ENCODE results near the gene ZNF829. TPM values are rescaled to one million over a fixed set of nuclear protein-coding genes. Genes with fewer than 3 reads are reported as not detected.

Gene ZNF829
- total RNA-seq = 7.3 TPM
- polyA plus RNA-seq (ENCODE audit: insufficient read depth in 1 of 8, insufficient read length in 8 of 8, low replicate concordance in 1 of 8) = 1 to 10 TPM; 2.8 to 5.2 (median 4.2) TPM
- long read RNA-seq, donor 1, partial matches to known transcripts = 0 of 1 reads
- long read RNA-seq, donor 1, other reads (novel, unspliced or antisense) = 0 of 1 reads
- long read RNA-seq, donor 2 = 0 reads
- long read RNA-seq, donor 3, partial matches to known transcripts = 0 of 1 reads
- long read RNA-seq, donor 3, other reads (novel, unspliced or antisense) = 0 of 1 reads
- long read RNA-seq, donor 4 = 0 reads
- long read RNA-seq, donor 5, partial matches to known transcripts = 13 of 13 reads
- long read RNA-seq, donor 5, other reads (novel, unspliced or antisense) = 0 of 13 reads
- long read RNA-seq, donor 6 = 0 reads
- long read RNA-seq, donor 7 = 0 reads
- long read RNA-seq, donor 8, partial matches to known transcripts = 6 of 6 reads
- long read RNA-seq, donor 8, other reads (novel, unspliced or antisense) = 0 of 6 reads
- long read RNA-seq, donor 9 = 0 reads
- long read RNA-seq, donor 10, partial matches to known transcripts = 6 of 9 reads
- long read RNA-seq, donor 10, other reads (novel, unspliced or antisense) = 0 of 9 reads
- long read RNA-seq, donor 11, partial matches to known transcripts = 11 of 11 reads
- long read RNA-seq, donor 11, other reads (novel, unspliced or antisense) = 0 of 11 reads

DNA sequence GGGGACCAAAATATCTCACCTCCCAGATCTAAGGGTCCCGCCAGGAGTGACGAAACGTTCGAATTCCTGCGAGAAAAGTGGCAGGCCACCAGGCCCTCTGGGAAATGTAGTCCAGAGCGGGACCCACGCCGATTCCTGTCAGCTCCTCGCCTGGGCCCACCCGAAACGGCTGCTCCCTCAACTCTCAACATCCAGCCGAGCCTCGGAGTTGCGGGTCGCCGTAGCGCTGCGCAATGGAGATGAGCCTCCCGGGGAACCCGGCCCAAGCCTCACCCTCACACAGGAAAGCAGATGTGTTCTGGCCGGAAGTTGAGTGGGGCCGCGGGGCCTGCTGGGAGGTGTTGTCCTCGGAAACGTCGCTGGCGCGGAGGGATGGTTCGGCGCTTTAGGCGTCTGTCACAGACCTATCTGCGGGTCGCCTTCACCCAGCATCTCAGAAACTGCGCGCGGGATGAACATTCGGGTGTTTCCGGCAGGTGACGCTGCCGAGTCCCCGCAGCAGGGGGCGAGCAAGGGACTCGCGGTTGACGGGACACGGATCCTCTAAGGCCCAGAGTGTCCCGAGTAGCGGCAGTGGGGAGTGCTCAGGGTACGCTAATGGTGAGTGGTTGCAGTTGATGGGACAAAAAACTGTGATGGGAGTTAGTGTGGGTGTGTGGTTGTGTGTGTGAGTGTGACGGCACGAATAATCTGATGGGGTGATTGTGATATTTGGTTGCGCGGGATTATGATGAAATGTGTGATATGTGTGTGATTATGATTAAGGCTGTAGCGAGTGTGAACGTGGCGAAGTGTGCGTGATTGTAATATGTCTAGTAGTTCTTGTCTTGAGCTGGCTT lies at the start of gene ZNF829, which contains the start of gene ZNF568:
TSS of gene ZNF829 (minus strand) at position 300 of the 839 bp plus-strand sequence. CDS start 1,124 bp downstream, outside the sequence.
TSS of gene ZNF568 (plus strand) at position 341 of the 839 bp plus-strand sequence. CDS start 6,439 bp downstream, outside the sequence.
- peak; percentile 97 for DNase-seq
- H3K36me3 ChIP-seq (ENCODE audit: control insufficient read depth, insufficient read depth, low read length) = peaks cover 14% of the 10 kb centered on the region
- peak within 1 kb of the TSS; percentile 87 for H3K4me3 ChIP-seq (ENCODE audit: low read length)
- WGBS (ENCODE audit: insufficient coverage) = under 1% methylated on average over 48 of the region's 57 CpGs
- no peaks in the 10 kb centered on the region for H3K9me3 ChIP-seq (replicated peaks; ENCODE audit: control insufficient read depth, low read depth, low read length)
- H3K27me3 ChIP-seq (ENCODE audit: control insufficient read depth, insufficient read depth, low read length) = no peaks in the 10 kb centered on the region
- H3K4me1 ChIP-seq (ENCODE audit: control insufficient read depth, insufficient read depth, low read length) = peaks cover 9% of the 10 kb centered on the region
- peak within 1 kb of the TSS; percentile 97 for H3K27ac ChIP-seq (ENCODE audit: low read length)

DNA sequence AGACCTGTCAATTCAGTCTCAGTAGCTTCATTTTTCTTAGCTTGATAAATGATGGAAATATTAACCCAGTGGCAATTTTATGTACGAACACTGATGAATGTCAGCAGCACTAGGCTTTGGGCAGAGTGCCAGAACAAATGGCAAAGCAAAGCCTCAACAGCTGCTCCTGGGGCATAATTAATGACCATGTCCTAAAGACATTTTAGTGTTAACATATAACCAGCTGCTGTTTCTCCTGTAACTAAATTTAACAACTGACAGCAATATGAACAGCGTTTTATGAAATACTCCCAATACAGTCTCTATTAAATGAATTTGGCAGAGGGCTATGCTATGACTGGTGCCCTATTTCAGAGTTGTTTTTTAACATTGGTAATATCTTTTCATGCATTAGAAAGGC lies 47.2 kb upstream of the ZNF829 start:
- Histone ChIP-seq H3K27me3 (ENCODE audit: control insufficient read depth, insufficient read depth, low read length) (no peaks in the 10 kb centered on the region), H3K36me3 (ENCODE audit: control insufficient read depth, insufficient read depth, low read length) (no peaks in the 10 kb centered on the region), H3K27ac (ENCODE audit: low read length) (peak overlapping the region; percentile 82), H3K9me3 (replicated peaks; ENCODE audit: control insufficient read depth, low read depth, low read length) (peaks cover 16% of the 10 kb centered on the region), H3K4me1 (ENCODE audit: control insufficient read depth, insufficient read depth, low read length) (peaks cover 9% of the 10 kb centered on the region), H3K4me3 (ENCODE audit: low read length) (no peak overlapping the region)
- peak; percentile 91 for DNase-seq
- no CpG with 5 or more reads among the region's 2 CpGs for WGBS (ENCODE audit: insufficient coverage)

DNA sequence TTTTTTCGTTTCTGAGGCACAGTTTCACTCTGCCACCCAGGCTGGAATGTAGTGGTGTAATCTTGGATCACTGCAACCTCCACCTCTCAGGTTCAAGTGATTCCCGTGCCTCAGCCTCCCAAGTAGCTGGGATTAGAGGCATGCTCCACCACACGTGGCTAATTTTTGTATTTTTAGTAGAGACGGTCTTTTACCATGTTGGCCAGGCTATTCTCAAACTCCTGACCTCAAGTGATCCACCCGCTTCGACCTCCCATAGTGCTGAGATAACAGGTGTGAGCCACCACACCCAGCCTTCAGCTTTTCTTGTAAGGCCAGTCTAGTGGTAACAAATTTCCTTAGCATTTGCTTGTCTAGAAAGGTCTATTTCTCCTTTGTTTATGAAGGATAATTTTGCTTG lies 46.3 kb upstream of the ZNF829 start:
- 79% methylated on average over 2 of the region's 6 CpGs for WGBS (ENCODE audit: insufficient coverage)
- peaks cover 18% of the 10 kb centered on the region for H3K9me3 ChIP-seq (replicated peaks; ENCODE audit: control insufficient read depth, low read depth, low read length)
- H3K36me3 ChIP-seq (ENCODE audit: control insufficient read depth, insufficient read depth, low read length) = no peaks in the 10 kb centered on the region
- H3K27me3 ChIP-seq (ENCODE audit: control insufficient read depth, insufficient read depth, low read length) = no peaks in the 10 kb centered on the region
- no peak overlapping the region for H3K4me3 ChIP-seq (ENCODE audit: low read length)
- peak overlapping the region; percentile 82 for H3K27ac ChIP-seq (ENCODE audit: low read length)
- peak; percentile 20 for DNase-seq
- H3K4me1 ChIP-seq (ENCODE audit: control insufficient read depth, insufficient read depth, low read length) = peaks cover 9% of the 10 kb centered on the region

DNA sequence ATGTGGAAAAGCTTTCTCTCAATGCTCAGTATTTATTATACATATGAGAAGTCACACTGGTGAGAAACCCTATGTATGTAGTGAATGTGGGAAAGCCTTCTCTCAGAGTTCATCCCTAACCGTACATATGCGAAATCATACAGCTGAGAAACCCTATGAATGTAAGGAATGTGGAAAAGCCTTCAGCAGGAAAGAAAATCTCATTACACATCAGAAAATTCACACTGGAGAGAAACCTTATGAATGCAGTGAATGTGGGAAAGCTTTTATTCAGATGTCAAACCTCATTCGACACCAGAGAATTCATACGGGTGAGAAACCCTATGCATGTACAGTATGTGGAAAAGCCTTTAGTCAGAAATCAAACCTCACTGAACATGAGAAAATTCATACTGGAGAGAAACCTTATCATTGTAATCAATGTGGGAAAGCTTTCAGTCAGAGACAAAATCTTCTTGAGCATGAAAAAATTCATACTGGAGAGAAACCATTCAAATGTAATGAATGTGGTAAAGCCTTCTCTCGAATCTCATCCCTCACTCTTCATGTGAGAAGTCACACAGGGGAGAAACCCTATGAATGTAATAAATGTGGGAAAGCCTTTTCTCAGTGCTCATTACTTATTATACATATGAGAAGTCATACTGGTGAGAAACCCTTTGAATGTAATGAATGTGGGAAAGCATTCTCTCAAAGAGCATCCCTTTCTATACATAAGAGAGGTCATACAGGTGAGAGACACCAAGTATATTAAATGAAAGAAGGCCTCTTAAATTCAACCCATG lies 34.4 kb upstream of the ZNF829 start:
- Histone ChIP-seq H3K4me3 (ENCODE audit: low read length) (no peak overlapping the region), H3K9me3 (replicated peaks; ENCODE audit: control insufficient read depth, low read depth, low read length) (peaks cover 26% of the 10 kb centered on the region), H3K36me3 (ENCODE audit: control insufficient read depth, insufficient read depth, low read length) (peaks cover 21% of the 10 kb centered on the region), H3K4me1 (ENCODE audit: control insufficient read depth, insufficient read depth, low read length) (no peaks in the 10 kb centered on the region), H3K27ac (ENCODE audit: low read length) (no peak overlapping the region), H3K27me3 (ENCODE audit: control insufficient read depth, insufficient read depth, low read length) (no peaks in the 10 kb centered on the region)
- no CpG with 5 or more reads among the region's 5 CpGs for WGBS (ENCODE audit: insufficient coverage)
- no peak for DNase-seq

DNA sequence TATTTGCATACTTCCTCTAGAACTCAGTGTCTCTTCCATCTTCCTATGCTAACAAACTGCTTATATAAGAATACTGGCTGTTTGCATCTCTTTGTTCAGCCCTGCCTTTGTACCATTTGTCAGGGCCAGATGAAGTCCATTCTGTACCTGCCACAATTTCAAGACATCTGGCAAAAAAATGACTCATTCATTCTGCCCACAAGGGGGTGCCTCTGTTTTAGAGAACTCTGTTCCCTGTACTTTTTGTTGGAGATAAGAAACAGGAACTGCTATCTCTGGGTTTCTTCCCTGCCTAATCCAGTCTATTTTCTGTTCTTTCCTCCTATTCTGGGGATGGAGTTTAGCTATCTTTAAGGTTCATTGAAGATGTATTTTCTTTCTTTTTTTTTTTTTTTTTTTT lies 23.1 kb upstream of the ZNF829 start:
- no peak overlapping the region for H3K27ac ChIP-seq (ENCODE audit: low read length)
- no peaks in the 10 kb centered on the region for H3K9me3 ChIP-seq (replicated peaks; ENCODE audit: control insufficient read depth, low read depth, low read length)
- H3K27me3 ChIP-seq (ENCODE audit: control insufficient read depth, insufficient read depth, low read length) = no peaks in the 10 kb centered on the region
- H3K4me1 ChIP-seq (ENCODE audit: control insufficient read depth, insufficient read depth, low read length) = no peaks in the 10 kb centered on the region
- peak; percentile 9 for DNase-seq
- no peak overlapping the region for H3K4me3 ChIP-seq (ENCODE audit: low read length)
- H3K36me3 ChIP-seq (ENCODE audit: control insufficient read depth, insufficient read depth, low read length) = peaks cover 12% of the 10 kb centered on the region

DNA sequence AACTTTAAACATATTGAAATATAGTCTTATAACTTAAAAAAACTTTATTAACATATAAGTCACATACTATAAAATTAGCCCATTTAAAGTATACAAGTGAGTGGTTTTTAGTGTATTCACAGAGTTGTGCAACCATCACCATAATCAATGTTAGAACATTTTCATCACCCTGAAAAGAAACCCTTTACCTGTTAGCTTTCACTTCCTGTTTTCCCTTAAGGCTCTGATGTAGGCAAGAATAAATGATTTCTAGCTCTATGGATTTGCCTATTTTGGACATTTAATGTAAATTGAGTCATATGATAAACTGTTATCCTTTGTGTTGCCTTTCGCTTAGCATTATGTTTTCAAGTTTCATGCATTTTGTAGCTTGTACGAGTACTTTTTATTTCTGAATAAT lies 15.6 kb upstream of the ZNF829 start:
- Histone ChIP-seq H3K9me3 (replicated peaks; ENCODE audit: control insufficient read depth, low read depth, low read length) (no peaks in the 10 kb centered on the region), H3K27me3 (ENCODE audit: control insufficient read depth, insufficient read depth, low read length) (no peaks in the 10 kb centered on the region), H3K4me1 (ENCODE audit: control insufficient read depth, insufficient read depth, low read length) (no peaks in the 10 kb centered on the region), H3K36me3 (ENCODE audit: control insufficient read depth, insufficient read depth, low read length) (peaks cover 11% of the 10 kb centered on the region), H3K4me3 (ENCODE audit: low read length) (no peak overlapping the region), H3K27ac (ENCODE audit: low read length) (no peak overlapping the region)
- DNase-seq = no peak
- no CpG with 5 or more reads among the region's 2 CpGs for WGBS (ENCODE audit: insufficient coverage)

DNA sequence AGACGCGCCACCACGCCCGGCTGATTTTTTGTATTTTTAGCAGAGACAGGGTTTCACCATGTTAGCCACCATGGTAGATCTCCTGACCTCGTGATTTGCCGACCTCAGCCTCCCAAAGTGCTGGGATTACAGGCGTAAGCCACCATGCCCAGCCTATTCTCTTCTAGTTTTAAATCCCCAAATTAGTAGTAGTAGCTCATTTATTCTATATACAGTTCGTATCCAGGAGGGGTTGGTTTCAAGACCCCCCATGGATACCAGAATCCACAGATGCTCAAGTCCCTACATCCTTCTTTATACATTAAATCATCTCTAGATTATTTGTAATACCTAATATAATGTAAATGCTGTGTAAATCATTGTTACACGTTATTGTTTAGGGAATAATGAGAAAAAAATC lies 2.0 kb upstream of the ZNF829 start:
- no peak for DNase-seq
- H3K4me3 ChIP-seq (ENCODE audit: low read length) = no peak overlapping the region
- peaks cover 9% of the 10 kb centered on the region for H3K4me1 ChIP-seq (ENCODE audit: control insufficient read depth, insufficient read depth, low read length)
- H3K36me3 ChIP-seq (ENCODE audit: control insufficient read depth, insufficient read depth, low read length) = peaks cover 16% of the 10 kb centered on the region
- 92% methylated on average over 4 of the region's 9 CpGs for WGBS (ENCODE audit: insufficient coverage)
- H3K27me3 ChIP-seq (ENCODE audit: control insufficient read depth, insufficient read depth, low read length) = no peaks in the 10 kb centered on the region
- no peaks in the 10 kb centered on the region for H3K9me3 ChIP-seq (replicated peaks; ENCODE audit: control insufficient read depth, low read depth, low read length)
- no peak overlapping the region for H3K27ac ChIP-seq (ENCODE audit: low read length)

DNA sequence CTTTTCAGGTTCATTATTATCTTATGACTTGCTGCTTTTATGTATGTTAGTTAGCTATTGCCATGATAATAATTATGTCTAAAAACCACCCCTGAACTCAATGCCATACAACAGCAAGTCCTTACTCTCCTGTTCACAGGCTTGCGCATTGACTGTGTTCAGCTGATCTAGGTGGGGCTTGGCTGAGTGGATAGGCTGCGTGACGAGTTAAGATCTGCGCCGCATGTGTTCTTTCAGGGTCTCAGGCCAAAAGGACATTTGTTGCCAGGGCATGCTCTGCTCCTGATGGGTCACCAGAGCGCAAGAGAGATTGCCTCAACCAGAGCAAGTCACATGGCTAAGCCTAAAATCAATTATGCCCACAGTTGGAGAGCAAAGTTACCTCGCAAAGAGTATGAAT lies 900 bp upstream of the ZNF829 start:
- H3K4me3 ChIP-seq (ENCODE audit: low read length) = peak overlapping the region; percentile 87
- H3K4me1 ChIP-seq (ENCODE audit: control insufficient read depth, insufficient read depth, low read length) = peaks cover 9% of the 10 kb centered on the region
- peak; percentile 71 for DNase-seq
- peaks cover 14% of the 10 kb centered on the region for H3K36me3 ChIP-seq (ENCODE audit: control insufficient read depth, insufficient read depth, low read length)
- H3K9me3 ChIP-seq (replicated peaks; ENCODE audit: control insufficient read depth, low read depth, low read length) = no peaks in the 10 kb centered on the region
- WGBS (ENCODE audit: insufficient coverage) = 32% methylated on average over 5 of the region's 7 CpGs
- H3K27ac ChIP-seq (ENCODE audit: low read length) = peak overlapping the region; percentile 97
- no peaks in the 10 kb centered on the region for H3K27me3 ChIP-seq (ENCODE audit: control insufficient read depth, insufficient read depth, low read length)

DNA sequence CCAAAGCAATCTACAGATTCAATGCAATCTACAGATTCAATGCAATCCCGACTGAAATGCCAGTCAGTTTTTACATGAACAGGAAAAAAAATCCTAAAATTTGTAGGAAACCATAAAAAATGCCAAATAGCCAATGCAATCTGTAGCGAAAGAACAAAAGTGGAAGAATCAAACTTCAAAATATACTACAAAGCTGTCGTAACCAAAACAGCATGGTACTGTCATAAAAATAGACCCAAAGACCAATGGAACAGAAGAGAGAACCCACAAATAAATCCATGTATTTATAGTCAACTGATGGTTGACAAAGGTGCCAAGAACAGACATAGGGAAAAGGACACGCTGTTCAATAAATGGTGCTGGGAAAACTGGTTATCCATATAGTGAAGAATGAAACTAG lies 17.7 kb downstream of the ZNF829 start:
- Histone ChIP-seq H3K9me3 (replicated peaks; ENCODE audit: control insufficient read depth, low read depth, low read length) (peaks cover 57% of the 10 kb centered on the region), H3K27me3 (ENCODE audit: control insufficient read depth, insufficient read depth, low read length) (no peaks in the 10 kb centered on the region), H3K4me1 (ENCODE audit: control insufficient read depth, insufficient read depth, low read length) (no peaks in the 10 kb centered on the region), H3K36me3 (ENCODE audit: control insufficient read depth, insufficient read depth, low read length) (peaks cover 32% of the 10 kb centered on the region), H3K4me3 (ENCODE audit: low read length) (no peak overlapping the region), H3K27ac (ENCODE audit: low read length) (no peak overlapping the region)
- DNase-seq = no peak
- WGBS (ENCODE audit: insufficient coverage) = no CpG with 5 or more reads among the region's 4 CpGs

Measured in muscle of leg (tissue), 16 donors.